Fibroblast of upper back skin (primary cell): ENCODE data around the gene TUSC2.

Experiments used
- DNase-seq: peaks from one replicate; pipeline ENCODE4 v3.0.0-alpha.2; 2013

The TUSC2 gene

GRCh38 chr3:50354186-50354764 lies 26.3 kb upstream of the TUSC2 start:
- no peak for DNase-seq

- no peak for DNase-seq
Observed at GRCh38 chr3:50353245-50354004, 25.4 kb upstream of the TUSC2 start.

GRCh38 chr3:50352781-50353180 lies 24.8 kb upstream of the TUSC2 start:
- DNase-seq = no peak

DNA sequence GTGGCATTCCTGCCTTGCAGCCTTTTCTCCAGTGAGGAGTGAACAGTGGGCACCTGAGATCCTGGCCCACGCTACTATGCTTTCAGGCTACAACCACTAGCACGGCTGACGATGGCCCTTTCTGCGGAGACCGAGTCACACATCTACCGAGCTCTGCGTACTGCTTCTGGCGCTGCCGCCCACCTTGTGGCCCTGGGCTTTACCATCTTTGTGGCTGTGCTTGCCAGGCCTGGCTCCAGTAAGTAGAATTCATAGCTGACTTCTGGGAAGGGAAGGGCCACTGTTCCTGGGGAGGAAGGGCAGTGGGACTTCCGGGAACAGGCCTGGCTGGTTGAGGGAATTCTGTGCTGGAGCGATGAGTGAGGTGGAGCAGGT lies 23.3 kb upstream of the TUSC2 start:
- no peak for DNase-seq

GRCh38 chr3:50350527-50351322 lies 22.7 kb upstream of the TUSC2 start, which contains the start of the genes CYB561D2 and NPRL2:
Gene CYB561D2, plus strand, starts transcription at chr3:50350862. Its CDS starts 572 bp downstream, at chr3:50351434.
Gene NPRL2, minus strand, starts transcription at chr3:50350775. Its CDS starts 123 bp downstream, at chr3:50350652.
- DNase-seq = peak; percentile 87

- no peak for DNase-seq
Observed at GRCh38 chr3:50350213-50350526, 22.1 kb upstream of the TUSC2 start.

- DNase-seq = peak; percentile 73
Observed at GRCh38 chr3:50347187-50347813, 19.3 kb upstream of the TUSC2 start.

DNA sequence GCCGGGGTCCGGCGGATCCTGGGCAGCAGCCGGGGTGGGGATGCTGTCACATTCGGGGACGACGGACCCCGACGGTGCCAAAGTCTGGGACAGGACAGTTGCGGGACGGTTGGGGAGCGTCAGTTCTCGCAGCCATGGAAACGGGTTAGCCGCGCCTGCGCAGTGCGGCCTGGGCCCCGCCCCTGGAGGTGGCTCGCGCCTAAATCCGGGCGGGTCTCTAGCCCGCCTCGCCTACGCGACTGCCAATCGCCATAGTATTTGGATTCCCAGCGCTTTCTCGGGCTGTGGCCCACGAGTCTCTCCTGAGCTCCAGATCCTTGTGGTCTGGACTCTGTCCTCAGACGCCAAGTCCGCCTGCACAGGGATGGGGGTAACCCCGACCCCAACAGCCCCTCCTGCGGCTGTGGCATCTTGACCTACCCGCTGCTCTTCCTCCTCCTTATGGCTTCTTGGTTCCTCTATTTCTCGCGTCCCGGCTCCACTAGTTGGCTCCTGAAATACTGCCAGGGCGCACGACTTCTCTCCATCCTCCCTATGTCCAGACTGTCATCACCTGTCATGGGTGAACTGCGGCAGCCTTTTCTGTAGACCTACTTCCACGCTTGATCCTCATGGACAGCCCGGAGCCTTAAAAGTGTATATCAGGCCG lies 17.7 kb upstream of the TUSC2 start, which contains the start of gene ZMYND10:
ZMYND10 (minus strand) TSS at position 147 of the 649 bp plus-strand sequence. CDS start 153 bp downstream, outside the sequence.
- peak; percentile 43 for DNase-seq

GRCh38 chr3:50345008-50345407 lies 17.0 kb upstream of the TUSC2 start:
- DNase-seq = no peak

DNA sequence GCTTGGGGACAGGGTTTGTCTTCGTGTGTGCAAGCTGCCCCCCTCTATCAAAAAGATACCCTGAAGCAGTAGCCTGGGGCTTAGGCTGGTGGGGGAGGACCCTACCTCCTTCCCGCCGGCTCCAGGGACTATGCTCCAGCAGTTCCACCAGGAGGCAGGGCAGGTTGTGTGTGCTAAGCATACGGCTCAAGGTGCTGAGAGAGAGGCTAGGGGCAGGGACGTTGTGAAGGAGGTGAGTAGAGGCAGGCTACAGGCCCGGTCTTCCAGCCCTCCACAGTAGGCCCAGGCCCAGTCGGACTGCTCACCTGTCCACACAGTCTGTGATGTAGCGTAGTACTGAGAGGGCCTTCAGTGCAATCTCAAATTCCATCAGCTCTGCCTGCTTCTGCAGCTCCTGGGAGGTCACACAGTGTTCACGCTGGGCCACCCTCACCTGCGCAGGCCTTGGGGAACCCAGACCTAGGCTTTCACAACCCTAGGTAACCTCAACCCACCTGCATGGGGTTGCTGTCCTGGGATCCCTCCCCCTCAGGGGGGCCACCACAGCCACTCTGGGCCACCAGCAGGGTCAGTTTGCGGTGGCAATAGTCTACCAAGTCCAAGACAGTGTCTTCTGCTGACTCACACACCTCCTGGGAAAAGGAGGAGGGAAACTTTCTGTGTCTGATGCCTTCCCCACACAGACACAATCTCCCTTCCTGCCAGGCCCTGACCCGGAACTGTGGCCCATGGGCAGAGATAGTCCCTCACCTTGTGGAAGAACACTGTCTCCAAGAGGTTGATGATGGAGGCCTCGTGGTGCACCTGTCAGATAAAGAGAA lies 15.0 kb upstream of the TUSC2 start:
- no peak for DNase-seq

DNA sequence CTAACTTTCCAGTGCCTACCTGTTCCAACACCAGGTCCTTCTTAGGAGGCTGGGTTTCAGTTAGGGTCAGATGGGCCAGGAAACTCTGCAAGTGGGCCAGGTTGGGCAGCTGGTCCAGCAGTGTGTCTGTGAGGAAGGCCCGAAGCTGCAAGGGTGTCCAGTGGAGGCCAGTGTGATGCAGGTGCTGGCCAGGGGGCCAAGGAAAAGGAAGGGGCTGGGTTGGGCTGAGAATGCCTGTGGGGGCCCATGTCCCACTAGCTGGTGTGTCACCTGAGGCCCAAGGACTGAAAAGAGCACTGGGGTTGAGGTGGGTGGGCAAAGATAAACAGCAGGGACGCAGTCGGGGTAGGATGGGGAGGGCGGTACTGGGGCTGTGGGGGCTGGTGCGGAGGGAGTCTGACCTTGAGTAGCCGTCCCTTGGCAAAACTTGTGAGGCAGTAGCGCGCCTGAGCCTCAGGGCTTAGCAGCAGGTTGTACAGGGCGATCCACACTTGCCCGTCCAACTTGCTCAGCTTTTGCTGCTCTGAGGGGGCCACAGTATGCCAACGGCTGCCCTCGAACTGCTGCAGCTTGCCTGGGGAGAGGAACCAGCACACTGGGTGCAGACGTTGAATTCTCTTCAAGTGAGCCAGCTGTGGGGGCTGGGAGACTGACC lies 14.1 kb upstream of the TUSC2 start:
- DNase-seq = no peak

DNA sequence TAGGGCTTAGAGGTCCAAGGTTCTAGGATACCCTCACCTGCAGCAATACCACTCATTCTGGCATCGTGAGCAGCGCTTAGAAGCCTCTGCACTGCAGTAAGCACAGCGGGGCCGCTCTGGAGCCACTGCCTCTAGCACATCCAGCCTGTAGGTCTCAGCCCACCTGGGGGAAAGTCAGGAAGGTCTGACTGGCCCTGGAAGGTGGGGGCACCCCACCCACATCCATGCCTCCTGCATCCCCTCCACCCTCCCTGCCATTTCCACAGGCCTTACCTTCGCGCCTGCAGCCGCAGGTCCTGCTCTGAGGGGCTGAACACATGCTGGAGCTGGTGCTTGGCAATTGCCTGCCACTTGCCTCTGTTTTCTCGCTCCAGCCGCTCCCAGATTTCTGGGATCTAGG lies 13.5 kb upstream of the TUSC2 start:
- DNase-seq = no peak

GRCh38 chr3:50340448-50341329 lies 12.7 kb upstream of the TUSC2 start, which contains the start of gene RASSF1:
Gene RASSF1, minus strand, starts transcription at chr3:50340836. Its CDS starts 31 bp downstream, at chr3:50340805.
- DNase-seq = peak; percentile 59

- DNase-seq = no peak
Observed at GRCh38 chr3:50340147-50340447, 12.1 kb upstream of the TUSC2 start.

GRCh38 chr3:50339485-50340146 lies 11.6 kb upstream of the TUSC2 start:
- DNase-seq = peak; percentile 66

GRCh38 chr3:50338965-50339364 lies 10.9 kb upstream of the TUSC2 start:
- DNase-seq = no peak

DNA sequence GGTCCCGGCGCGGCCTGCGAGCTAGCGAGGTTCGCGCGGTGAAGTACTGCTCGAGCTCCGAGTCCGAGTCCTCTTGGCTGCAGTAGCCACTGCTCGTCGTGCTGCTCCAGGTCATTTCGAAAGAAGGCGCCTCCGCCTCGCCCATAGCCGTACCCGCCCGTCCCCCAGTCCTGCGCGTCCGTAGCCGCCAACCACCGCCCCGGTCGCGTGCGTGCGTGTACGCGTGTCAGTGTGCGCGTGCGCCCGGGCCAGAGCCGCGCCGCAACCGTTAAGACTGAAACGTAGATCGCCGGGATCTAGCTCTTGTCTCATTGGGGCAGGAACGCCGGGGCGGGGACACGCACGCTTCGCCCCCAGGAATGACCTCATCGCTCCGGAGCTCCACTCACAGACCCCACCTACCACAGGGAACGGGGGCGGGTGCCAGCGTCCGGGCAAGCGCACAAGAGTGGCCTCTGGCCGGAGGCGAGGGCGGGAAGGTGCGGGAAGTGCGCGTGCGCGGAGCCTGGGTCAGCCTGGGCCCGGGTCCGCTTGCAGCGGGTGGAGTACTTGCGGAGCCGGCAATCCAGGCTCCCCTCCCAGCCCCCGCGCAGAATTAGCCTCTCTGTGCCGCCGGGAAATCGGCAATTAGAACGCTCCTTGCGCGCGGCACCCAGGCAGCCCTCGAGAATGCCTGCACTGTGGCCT lies 9.3 kb upstream of the TUSC2 start:
- peak; percentile 99 for DNase-seq

- DNase-seq = peak; percentile 21
Observed at GRCh38 chr3:50336452-50337174, 8.6 kb upstream of the TUSC2 start.
